Measurements from ENCODE around the gene MMP27. TPM values are rescaled to one million over a fixed set of nuclear protein-coding genes. Genes with fewer than 3 reads are reported as not detected.

Gene MMP27
- total and polyA plus RNA-seq, 2 donors (not counting 1 experiment from before 2014, with no cell fraction given) = not detected

GRCh38 chr11:102719620-102720277 is 14.2 kb upstream of the MMP27 start:
- Mint-ChIP-seq H3K9me3 (ENCODE audit: insufficient read depth) (no peaks in the 10 kb centered on the region), H3K4me1 (no peaks in the 10 kb centered on the region), H3K27ac (no peak overlapping the region), H3K4me3 (no peak overlapping the region), H3K27me3 (peaks cover 22% of the 10 kb centered on the region)
- ChIA-PET CTCF (interaction anchor here (1.4 kb wide), 1 partner anchor 15 kb away, joined by 3 read pairs; no protein-coding TSS in a partner anchor), POLR2A (no interaction called here)
- Histone ChIP-seq H3K79me2 (ENCODE audit: control insufficient read depth, insufficient read depth, low read length) (no peaks in the 10 kb centered on the region), H2AFZ (ENCODE audit: insufficient read depth, low read depth, low read length, poor library complexity, severe bottlenecking) (no peak overlapping the region), H3K36me3 (replicated peaks in 1 of 2; ENCODE audit: control extremely low read depth in 1 of 2, control insufficient read depth in 1 of 2, extremely low read depth in 1 of 2, insufficient read depth in 2 of 2, low read length in 1 of 2) (no peaks in the 10 kb centered on the region), H3K4me3 (ENCODE audit: control extremely low read depth in 1 of 5, extremely low read depth in 1 of 5, insufficient read depth in 1 of 5, low read depth in 2 of 5, low read length in 4 of 5) (no peak overlapping the region), H4K20me1 (ENCODE audit: control insufficient read depth, insufficient read depth, low read length, poor library complexity, severe bottlenecking) (no peaks in the 10 kb centered on the region), H3K4me1 (ENCODE audit: control insufficient read depth in 2 of 2, insufficient read depth in 2 of 2, low read length in 2 of 2) (peaks cover 0 to 8% of the 10 kb centered on the region in 2 donors), H3K9ac (ENCODE audit: low read length) (no peak overlapping the region), H3K9me3 (ENCODE audit: control extremely low read depth in 1 of 3, control insufficient read depth in 2 of 3, insufficient read depth in 1 of 3, low read length in 2 of 3) (no peaks in the 10 kb centered on the region), H3K27ac (ENCODE audit: low read length in 2 of 2) (no peak overlapping the region), H3K4me2 (replicated peaks; ENCODE audit: low read depth, low read length, poor library complexity, severe bottlenecking) (no peak overlapping the region), H3K27me3 (replicated peaks in 1 of 4; ENCODE audit: control extremely low read depth in 1 of 4, control insufficient read depth in 3 of 4, insufficient read depth in 4 of 4, low read length in 3 of 4) (peaks cover 0 to 3% (median 0%) of the 10 kb centered on the region in 4 experiments)
- WGBS (ENCODE audit: insufficient coverage) = 75% methylated on average over 4 of the region's 4 CpGs
- intact Hi-C loops (cut with micrococcal nuclease) = loop anchor here (5.0 kb wide), 1 partner anchor 223 kb away; no protein-coding TSS in a partner anchor
- no peak for TF ChIP-seq EZH2 (IDR thresholded peaks at IDR 0.05; ENCODE audit: borderline replicate concordance, insufficient read depth, low read depth, low read length, poor library complexity, severe bottlenecking)
- DNase-seq (no peak), ATAC-seq (ENCODE audit: low read depth) (no peak)

- Histone ChIP-seq H3K9ac (ENCODE audit: low read length) (no peak overlapping the region), H3K79me2 (ENCODE audit: control insufficient read depth, insufficient read depth, low read length) (no peaks in the 10 kb centered on the region), H3K27me3 (replicated peaks in 1 of 4; ENCODE audit: control extremely low read depth in 1 of 4, control insufficient read depth in 3 of 4, insufficient read depth in 4 of 4, low read length in 3 of 4) (peaks cover 0 to 5% (median 1%) of the 10 kb centered on the region in 4 experiments), H3K4me1 (ENCODE audit: control insufficient read depth in 2 of 2, insufficient read depth in 2 of 2, low read length in 2 of 2) (peaks cover 0 to 8% of the 10 kb centered on the region in 2 donors), H3K36me3 (replicated peaks in 1 of 2; ENCODE audit: control extremely low read depth in 1 of 2, control insufficient read depth in 1 of 2, extremely low read depth in 1 of 2, insufficient read depth in 2 of 2, low read length in 1 of 2) (no peaks in the 10 kb centered on the region), H3K9me3 (ENCODE audit: control extremely low read depth in 1 of 3, control insufficient read depth in 2 of 3, insufficient read depth in 1 of 3, low read length in 2 of 3) (no peaks in the 10 kb centered on the region), H4K20me1 (ENCODE audit: control insufficient read depth, insufficient read depth, low read length, poor library complexity, severe bottlenecking) (no peaks in the 10 kb centered on the region), H3K4me2 (replicated peaks; ENCODE audit: low read depth, low read length, poor library complexity, severe bottlenecking) (no peak overlapping the region), H3K4me3 (ENCODE audit: control extremely low read depth in 1 of 5, extremely low read depth in 1 of 5, insufficient read depth in 1 of 5, low read depth in 2 of 5, low read length in 4 of 5) (no peak overlapping the region), H3K27ac (ENCODE audit: low read length in 2 of 2) (no peak overlapping the region), H2AFZ (ENCODE audit: insufficient read depth, low read depth, low read length, poor library complexity, severe bottlenecking) (no peak overlapping the region)
- no peak for ATAC-seq (ENCODE audit: low read depth)
- Mint-ChIP-seq H3K27me3 (peaks cover 29% of the 10 kb centered on the region), H3K9me3 (ENCODE audit: insufficient read depth) (no peaks in the 10 kb centered on the region), H3K4me3 (no peak overlapping the region), H3K27ac (no peak overlapping the region), H3K4me1 (no peaks in the 10 kb centered on the region)
- ChIA-PET POLR2A (no interaction called here), CTCF (no interaction called here)
- TF ChIP-seq EZH2 (IDR thresholded peaks at IDR 0.05; ENCODE audit: borderline replicate concordance, insufficient read depth, low read depth, low read length, poor library complexity, severe bottlenecking) (no peak), CTCF (IDR thresholded peaks at IDR 0.05) (no peak)
- no peak for DNase-seq
- intact Hi-C loops (cut with micrococcal nuclease) = no loop called here
Measured at GRCh38 chr11:102717280-102717679, 11.7 kb upstream of the MMP27 start.

Data from B cell (primary cell).